Left colon (tissue), 2 donors: ENCODE measurements around the gene WTIP. TPM values are rescaled to one million over a fixed set of nuclear protein-coding genes. Genes with fewer than 3 reads are reported as not detected.
"Not testable (repeated sequence)": the region's sequence is repeated elsewhere in the genome, so short reads cannot be mapped to it uniquely, and the experiment has no call there.

Experiments
- ATAC-seq: fragments of 200-7000 bp; cut with Tn5 transposase; one replicate; pipeline ENCODE4 v1.9.1; 2020; ENCODE audit warnings: mild to moderate bottlenecking, moderate library complexity
- DNase-seq, 2 donors: peaks; one replicate each; pipeline ENCODE4 v3.0.0-alpha.2; 2020
- intact Hi-C, 2 donors: fragments of 100-400 bp; cut with DNase I in 1 of 2; cut with micrococcal nuclease in 1 of 2; formaldehyde crosslinking; loops; one replicate each; pipeline versions ENCODE4 v1.11.2 to v1.14.0; 2022; cut with DNase I, micrococcal nuclease
- total RNA-seq, 2 donors: library from RNA; stranded (reverse); fragmentation: NEBNext Ultra II Directional; extraction: Animal tissue kit (Norgen Biotek cat#: 25700); gene quantifications; one replicate each; pipeline ENCODE4 v1.2.1, GENCODE V29; 2021
- donor health status: DM: no; HTN: no; CAD: no.
- donor health status: DM: yes; HTN: yes; CAD: no.

The WTIP gene
- total RNA-seq, 2 donors from 2014 or later, result 1.6 to 3.4 TPM

DNA sequence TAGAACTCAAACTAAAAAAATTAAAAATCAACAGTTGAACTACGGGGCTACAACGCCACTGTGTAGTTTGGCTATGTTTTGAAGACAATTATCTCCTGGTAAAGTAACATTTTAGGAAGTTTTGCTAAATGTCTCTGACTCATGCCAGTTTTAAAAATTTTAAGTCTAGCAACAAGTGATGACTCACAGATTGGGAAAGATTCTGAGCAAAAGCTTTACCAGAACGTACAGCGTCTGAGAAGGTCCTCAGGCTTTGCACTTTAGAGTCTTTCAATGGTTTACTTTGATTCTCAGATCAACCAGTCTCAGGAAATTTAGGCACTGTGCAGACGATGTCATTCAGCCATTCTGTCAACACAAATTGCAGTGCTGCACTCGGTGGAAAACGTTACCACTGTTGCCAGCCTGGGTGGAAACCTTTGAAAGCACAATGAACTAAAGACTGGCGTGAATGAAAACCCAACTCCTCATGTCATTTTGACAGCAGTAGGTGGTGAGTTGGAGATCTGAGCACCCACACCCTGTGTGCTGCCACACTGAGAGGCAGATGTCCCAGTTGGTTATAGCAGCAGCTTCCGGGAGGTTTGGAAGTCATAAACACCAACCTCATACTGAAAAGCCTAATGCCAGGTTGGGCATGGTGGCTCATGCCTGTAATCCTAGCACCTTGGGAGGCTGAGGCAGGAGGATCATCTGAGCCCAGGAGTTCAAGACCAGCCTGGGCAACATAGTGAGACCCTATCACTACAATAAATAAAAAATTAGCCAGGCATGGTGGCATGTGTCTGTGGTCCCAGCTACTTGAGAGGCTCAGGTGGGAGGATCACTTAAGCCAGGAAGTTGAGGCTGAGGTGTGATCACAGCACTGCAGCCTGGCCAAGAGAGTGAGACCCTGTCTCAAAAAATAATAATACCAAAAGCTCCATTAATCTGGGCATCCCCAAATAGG is 6.3 kb upstream of the WTIP start:
- DNase-seq (no peak), ATAC-seq (no peak)
- intact Hi-C loops, result no loop called here

DNA sequence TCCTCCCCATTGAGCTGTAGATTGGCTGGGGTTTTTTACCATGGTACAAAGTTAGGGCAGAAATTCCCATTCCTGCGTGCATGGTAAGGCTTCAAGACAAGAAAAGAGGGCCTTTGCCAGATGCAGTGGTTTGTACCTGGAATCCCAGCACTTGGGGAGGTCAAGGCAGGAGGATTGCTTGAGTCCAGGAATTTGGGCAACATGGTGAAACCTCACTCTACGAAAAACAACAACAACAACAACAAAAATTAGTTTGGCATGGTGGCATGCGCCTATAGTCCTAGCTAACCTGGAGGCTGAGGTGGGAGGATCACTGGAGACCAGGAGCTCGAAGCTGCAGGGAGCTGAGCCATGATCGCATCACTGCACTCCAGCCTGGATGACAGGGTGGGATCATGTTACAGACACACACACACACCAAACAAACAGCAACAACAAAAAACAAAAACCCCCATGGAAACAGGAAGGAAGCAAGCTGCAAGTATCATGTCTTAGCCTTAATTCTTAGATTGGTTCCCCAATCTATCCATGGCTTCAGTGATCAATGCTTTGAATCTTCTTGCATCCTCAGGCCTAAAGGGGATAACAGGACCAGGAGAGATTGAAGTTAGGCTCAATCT is 5.5 kb upstream of the WTIP start:
- ATAC-seq (no peak), DNase-seq (no peak)
- intact Hi-C loops, result no loop called here

DNA sequence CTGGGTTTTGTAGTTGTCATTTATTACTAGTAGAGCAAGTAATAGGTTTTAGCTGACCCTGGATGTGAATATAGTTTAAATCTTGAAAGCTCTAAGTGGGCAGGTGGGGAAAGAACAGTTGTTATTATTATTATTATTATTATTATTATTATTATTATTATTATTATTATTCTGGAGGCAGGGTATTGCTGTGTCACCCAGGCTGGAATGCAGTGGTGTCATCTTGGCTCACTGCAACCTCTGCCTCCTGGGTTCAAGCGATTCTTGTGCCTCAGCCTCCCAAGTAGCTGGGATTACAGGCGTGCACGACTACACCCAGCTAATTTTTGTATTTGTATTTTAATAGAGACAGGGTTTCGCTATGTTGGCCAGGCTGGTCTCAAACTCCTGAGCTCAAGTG is 3.1 kb upstream of the WTIP start:
- intact Hi-C loops, DNase-seq, ATAC-seq: not testable (repeated sequence)

DNA sequence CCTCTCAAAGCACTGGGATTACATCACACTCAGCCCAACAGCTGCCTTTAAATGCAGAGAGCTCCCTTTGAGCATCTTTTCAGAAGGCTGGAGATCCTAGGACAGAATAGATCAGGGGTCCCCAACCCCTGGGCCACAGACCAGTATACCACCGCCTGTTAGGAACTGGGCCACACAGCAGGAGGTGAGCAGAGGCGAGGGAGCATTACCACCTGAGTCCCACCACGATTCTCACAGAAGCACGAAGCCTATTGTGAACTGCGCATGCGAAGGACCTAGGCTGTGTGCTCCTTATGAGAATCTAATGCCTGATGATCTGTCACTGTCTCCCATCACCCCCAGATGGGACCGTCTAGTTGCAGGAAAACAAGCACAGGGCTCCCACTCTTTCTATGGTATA is 2.2 kb upstream of the WTIP start:
- intact Hi-C loops, result no loop called here
- DNase-seq (no peak), ATAC-seq (no peak)

DNA sequence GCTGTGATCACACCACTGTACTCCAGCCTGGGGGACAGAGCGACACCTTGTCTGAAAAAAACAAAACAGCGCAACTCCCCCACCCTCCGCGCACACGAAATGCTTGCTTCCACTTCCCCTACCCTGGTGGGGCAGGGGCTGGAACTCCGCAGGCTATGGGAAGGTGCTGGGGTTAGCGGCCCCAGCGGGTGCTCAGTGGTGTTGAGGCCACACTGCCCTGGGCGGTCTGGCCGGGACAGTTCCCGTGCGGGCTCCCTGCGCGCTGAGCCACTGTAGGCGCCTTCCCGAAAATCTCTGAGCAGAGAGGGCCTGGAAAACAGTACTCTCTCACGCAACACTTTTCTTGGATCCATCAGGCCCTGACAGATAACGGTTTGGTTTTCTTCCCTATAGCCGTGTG is 1.1 kb upstream of the WTIP start:
- no peak for DNase-seq
- intact Hi-C loops, result no loop called here
- no peak for ATAC-seq

DNA sequence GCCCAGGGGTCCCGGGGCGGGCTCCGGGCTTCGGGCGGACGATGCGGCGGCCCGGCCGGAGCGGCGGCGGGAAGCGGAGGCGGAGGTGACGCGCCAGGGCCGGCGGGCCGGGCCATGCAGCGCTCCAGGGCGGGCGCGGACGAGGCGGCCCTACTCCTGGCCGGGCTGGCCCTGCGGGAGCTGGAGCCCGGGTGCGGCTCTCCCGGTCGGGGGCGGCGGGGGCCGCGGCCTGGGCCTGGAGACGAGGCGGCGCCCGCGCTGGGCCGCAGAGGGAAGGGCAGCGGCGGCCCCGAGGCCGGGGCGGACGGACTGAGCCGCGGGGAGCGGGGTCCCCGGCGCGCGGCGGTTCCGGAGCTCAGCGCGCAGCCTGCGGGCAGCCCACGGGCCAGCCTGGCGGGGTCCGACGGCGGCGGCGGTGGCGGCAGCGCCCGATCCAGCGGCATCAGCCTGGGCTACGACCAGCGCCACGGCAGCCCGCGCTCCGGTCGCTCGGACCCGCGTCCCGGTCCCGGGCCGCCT is 362 bp downstream of the WTIP start:
- intact Hi-C loops, result no loop called here
- DNase-seq (no peak), ATAC-seq (peak; percentile 24)

DNA sequence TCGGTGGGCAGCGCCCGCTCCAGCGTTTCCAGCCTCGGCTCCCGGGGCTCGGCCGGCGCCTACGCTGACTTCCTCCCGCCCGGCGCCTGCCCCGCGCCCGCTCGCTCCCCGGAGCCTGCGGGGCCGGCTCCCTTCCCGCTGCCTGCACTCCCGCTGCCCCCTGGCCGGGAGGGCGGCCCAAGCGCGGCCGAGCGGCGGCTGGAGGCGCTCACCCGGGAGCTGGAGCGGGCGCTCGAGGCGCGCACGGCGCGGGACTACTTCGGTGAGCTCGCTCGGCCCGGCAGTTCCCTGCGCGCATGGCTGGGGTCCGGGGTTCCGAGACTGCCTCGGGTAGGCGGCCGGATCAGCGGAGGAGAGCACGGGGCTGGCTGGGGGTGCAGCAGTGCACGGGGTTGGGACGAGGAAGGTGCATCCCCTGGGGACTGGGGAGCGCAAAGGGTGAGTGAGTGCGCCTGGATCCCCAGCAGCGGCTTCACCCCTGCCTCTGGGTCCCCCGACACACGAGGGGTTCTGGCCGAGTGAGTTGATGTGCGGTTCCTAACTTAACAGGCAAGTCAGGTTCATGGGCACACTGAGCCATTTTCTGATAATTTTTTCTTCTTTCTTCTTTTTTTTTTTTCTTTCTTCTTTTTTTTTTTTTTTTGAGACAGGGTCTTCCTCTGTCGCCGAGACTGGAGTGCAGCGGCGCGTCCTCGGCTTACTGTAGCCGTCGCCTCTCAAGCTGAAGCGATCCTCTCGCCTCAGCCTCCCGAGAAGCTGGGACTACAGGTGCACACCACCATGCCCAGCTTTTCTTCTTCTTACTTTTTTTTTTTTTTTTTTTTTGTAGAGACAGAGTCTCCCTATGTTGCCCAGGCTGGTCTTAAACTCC is 1.1 kb downstream of the WTIP start:
- DNase-seq (no peak), ATAC-seq (no peak)
- intact Hi-C loops, result no loop called here

DNA sequence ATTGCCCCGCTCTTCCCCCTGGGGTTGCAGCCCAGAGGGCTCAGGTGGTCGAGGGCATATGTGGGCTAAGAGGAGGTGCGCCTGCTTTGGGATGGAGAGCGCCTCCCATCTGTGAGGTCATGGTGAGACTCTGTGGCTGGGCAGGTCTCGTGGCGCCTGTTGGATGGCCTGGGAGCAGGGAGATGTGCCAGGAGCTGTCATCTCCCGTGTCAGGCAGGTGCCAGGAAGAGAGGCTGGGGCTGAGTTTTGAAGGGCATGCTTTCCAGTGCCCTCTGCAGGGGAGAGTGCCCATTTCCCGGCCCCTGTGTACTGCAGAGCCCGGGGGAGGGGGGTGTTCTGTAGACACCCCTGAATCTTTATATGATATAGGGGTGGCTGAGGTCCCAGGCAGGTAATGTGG is 2.8 kb downstream of the WTIP start:
- no peak for ATAC-seq

DNA sequence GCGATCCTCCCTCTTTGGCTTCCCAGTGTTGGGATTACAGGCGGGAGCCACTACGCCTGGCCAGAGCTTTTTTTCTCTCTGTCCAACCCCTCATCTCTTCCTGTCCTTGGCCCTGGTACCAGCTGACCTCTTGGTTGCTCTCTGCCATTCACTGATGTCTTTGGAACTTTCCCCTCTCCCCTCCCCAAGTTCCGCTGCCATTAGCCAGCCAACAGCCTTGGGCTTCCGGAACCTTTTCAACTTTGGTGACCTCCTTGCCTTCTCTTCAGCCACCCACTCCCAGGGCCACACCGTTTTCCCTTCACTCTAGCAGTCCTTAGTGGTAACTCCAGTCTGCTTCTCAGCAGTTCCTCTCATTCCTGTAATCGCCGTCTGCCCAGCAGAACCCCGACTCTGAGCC is 4.3 kb downstream of the WTIP start:
- no peak for DNase-seq
- intact Hi-C loops, result no loop called here
- ATAC-seq, result no peak

More for the DNA sequence above, 2.8 kb downstream of the WTIP start:
- intact Hi-C loops, result no loop called here
- no peak for DNase-seq

DNA sequence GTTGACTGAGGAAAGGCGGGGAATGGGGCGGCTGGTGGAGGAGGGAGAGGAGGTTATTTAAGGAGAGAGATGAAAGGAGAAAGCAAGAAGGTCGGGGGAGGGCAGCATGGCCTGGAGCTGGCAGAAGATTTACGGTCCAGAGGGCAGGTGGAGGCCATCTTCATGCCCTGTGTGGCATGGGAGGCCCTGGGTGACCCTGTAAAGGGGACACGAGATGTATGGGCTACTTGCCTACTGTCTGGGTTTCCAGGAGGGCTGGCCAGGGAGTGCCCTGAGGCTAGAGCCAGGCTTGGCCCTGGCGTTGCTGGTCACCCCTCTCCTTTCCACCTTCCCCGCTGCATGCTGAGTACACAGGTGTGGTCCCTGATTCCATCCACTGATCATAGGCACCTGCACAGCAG is 6.1 kb downstream of the WTIP start:
- DNase-seq (no peak), ATAC-seq (no peak)
- intact Hi-C loops, result no loop called here

DNA sequence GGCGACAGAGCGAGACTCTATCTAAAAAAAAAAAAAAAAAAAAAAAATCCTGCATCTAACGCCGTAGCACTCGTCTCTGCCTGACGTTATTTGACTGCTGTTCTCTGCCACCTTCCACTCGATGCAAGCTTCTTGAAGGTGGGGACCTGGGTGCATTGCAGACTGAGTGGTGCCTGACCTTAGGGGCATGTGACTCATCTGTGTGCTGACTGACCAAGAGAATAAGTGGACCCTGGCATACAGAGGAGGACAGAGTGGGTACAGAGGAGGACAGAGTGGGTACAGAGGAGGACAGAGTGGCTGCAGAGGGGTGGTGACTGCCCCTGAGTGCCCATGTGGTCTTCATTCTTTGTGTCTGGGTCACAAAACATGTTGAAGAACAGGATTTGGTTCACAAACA is 7.6 kb downstream of the WTIP start:
- intact Hi-C loops, result no loop called here
- no peak for ATAC-seq

DNA sequence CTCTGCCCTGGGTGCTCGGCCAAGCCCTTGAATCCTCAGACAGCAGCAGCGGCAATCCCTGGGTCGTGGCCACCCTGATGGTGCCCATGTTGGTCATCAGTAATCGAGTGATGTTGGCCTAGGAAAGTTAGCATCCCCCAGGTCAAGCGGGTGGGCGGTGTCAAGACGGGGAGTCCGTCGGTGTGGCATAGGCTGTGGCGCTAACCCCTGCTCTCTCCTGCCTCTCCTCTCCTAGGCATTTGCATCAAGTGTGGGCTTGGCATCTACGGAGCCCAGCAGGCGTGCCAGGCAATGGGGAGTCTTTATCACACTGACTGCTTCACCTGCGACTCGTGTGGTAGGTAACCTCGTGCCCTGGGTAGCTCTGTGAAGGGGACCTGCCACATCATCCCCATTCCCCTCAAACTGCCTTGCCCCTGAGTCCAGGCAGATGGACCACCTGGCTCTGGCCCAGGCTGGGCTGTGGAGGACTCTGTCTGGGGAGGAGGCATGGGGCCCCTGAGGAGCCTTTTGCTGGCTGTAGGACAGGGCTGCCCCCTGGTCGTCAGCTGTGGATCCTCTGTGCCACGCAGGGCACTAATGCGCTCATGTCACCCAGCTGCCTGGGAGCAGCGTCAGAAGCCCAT is 8.7 kb downstream of the WTIP start:
- DNase-seq, result no peak
- intact Hi-C loops, result no loop called here
- no peak for ATAC-seq

More for the DNA sequence above, 7.6 kb downstream of the WTIP start:
- DNase-seq, result no peak

DNA sequence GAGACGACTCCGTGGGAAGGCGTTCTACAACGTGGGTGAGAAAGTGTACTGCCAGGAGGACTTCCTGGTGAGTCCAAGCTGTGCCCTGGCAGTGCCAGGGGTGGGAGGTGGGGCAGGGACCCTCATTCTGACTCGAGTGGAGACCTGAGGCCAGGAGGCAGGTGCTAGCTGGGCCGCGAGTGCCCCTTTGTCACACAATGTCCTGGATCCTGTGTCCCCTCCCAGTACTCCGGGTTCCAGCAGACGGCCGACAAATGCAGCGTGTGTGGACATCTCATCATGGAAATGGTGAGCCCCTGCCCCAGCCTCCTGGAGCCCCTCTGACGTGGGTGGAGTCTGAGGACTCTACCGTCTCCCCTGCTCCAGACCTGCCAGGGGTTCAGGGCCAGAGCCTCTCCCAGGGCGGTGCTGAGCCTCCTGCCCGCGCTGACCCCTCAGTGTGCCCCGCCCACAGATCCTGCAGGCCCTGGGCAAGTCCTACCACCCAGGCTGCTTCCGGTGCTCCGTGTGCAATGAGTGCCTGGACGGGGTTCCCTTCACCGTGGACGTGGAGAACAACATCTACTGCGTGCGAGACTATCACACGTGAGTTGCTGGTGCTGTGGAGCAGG is 11.6 kb downstream of the WTIP start:
- intact Hi-C loops, result no loop called here
- no peak for ATAC-seq
- DNase-seq, result no peak

DNA sequence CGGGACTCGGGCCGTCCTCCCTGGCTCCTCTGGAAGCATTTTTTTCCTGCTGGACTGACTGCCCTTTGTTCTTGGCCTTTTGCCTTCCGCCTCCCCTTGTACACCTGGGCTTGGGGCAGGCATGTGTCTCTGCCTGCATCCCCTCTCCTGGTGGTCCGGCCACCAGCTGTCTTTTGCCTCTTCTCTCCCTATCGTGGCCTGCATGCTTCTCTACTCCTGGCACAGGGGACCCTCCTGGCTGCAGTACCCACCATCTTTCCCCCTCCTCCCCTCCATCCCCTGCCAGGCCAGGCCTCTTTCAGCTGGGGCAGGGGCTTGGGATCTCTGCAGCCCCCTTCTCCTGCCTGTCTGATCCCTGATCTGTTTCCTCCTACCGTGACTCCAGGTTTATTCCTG is 12.1 kb downstream of the WTIP start:
- no peak for ATAC-seq
- DNase-seq, result no peak
- intact Hi-C loops, result no loop called here

DNA sequence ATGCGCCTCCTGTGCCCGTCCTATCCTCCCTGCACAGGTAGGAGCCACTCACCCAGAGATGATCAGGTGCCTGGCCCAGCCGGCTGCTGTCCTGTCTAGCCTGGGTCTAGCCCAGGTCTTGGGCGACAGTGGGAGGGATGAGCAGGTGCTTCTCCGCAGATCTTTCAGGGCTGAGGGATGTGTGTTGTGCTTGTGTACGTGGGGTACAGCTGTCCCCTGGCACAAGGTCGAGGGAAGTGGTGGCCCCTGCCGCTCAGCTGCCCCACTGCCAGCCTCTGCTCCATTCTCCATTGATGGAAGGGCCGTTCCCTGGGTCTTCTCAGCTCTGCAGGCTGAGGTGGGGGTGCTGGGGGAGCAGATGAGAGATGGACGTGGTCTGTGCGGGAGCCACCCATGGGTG is 13.0 kb downstream of the WTIP start:
- DNase-seq, result no peak
- intact Hi-C loops, result no loop called here
- no peak for ATAC-seq

DNA sequence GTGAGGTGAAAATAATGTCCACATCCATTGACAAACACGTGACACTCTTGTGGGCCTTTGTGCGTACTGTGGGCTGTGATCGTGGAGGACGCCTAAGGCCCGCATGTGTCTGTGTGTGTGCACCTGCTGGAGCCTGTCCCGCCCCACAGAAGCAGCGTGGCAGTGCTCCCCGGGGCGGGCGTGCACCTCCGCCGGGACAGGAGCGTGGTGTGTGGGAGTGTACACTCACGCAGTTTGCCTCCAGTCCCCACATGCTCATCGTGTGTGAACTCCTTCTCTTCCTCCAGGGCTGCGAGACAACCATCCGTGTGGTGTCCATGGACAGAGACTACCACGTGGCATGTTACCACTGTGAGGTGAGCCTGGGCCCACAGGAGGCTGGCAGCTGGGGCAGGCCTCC is 13.9 kb downstream of the WTIP start:
- intact Hi-C loops, result no loop called here
- DNase-seq (no peak), ATAC-seq (no peak)

DNA sequence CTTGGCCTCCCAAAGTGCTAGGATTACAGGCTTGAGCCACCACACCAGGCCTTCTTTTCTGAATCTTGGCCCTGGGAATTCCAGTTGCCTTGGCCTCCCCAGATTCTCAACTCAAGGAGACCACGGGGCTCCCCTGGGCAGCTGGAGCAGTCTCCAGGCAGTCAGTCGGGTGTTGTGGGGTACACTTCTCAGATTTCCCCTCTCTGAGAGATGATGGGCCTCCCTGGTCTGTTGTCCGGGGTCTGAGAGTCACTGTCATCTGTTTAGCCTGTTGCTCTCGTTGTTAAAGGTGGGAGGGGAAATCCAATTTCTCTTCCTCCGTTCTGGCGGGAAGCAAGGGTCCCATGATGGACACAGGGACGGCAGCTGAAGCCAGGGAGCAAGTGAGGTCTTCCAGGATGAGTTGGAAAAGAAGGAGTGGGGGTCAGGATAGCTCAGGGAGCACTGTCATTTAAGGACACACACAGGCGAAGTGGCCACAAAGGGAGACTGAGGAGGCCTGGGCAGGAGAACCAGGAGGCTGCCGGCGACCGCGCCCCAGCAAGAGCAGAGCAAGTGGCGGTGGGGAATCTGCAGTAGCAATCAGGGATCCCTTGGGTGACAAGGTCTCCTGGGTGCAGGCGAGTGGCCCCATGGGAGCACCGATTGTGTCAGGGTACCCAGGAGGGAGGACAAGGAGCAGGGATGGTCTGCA is 15.7 kb downstream of the WTIP start:
- DNase-seq (no peak), ATAC-seq (no peak)
- intact Hi-C loops, result no loop called here
